Fibroblast of mammary gland (primary cell): Measurements from ENCODE around the gene ATP13A1.

Source experiments
- DNase-seq: peaks from one replicate; pipeline ENCODE4 v3.0.0-alpha.2; 2010; ENCODE audit warnings: low read depth
- H3K4me3 ChIP-seq: 2 replicates; pipeline ENCODE4 v1.5.1; 2011; ENCODE audit warnings: low read depth, mild to moderate bottlenecking, low read length, moderate library complexity; ENCODE audit not compliant: control insufficient read depth
- TF ChIP-seq, protein P1 (sequence below): conservative IDR thresholded peaks from 2 replicates; pipeline ENCODE4 v1.5.1; 2011; ENCODE audit warnings: low read depth, low read length, inconsistent platforms; ENCODE audit not compliant: control insufficient read depth, insufficient read depth

The ATP13A1 gene

DNA sequence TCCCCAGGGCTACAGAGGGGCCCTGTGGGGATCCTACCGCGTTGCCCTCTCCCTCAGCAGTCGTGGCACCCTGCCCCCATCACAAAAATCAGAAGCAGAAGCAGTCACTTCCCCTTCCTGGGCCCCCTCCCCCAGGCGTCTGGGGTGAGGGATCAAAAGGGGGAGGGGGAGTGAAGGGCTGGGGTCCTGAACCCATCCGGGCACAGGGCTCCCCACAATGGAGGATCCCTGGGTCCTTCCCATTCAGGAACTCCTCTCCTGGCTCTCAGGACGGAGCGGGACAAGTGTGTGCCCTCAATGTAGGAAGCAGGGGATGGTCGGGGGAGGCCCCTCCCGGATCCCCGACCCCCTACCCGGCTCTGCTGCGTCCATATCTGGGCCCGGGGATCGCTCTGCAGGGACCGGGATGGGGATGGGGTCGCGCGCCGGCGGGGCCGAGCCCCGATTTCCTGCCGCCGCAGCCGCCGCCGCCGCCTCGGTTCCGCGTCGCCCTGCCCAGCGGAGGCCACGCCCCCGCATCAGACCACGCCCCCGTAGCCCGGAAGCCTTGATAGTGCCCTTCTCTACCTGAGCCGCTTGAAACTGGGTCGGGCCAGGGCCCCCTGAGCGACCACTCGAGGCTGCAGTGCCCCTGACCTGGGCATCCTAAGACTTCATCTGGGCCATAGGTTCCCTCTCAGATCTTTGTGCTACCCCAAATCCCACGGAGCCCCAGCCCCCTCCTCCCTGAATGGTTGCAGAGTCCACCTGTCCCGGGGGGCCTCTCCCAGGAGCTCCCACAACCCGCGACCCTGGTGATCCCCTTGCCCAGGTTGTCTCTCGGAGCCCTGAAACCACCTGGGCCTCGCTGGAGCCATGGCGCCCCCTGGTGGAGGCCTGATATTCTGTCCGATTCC, 20.1 kb downstream of the ATP13A1 start, which contains the start of gene GMIP:
Gene GMIP (minus strand): TSS at position 500 of the 896 bp plus-strand sequence. CDS start 128 bp downstream, at position 372.
- peak; percentile 32 for DNase-seq
- TF ChIP-seq, protein P1, sequence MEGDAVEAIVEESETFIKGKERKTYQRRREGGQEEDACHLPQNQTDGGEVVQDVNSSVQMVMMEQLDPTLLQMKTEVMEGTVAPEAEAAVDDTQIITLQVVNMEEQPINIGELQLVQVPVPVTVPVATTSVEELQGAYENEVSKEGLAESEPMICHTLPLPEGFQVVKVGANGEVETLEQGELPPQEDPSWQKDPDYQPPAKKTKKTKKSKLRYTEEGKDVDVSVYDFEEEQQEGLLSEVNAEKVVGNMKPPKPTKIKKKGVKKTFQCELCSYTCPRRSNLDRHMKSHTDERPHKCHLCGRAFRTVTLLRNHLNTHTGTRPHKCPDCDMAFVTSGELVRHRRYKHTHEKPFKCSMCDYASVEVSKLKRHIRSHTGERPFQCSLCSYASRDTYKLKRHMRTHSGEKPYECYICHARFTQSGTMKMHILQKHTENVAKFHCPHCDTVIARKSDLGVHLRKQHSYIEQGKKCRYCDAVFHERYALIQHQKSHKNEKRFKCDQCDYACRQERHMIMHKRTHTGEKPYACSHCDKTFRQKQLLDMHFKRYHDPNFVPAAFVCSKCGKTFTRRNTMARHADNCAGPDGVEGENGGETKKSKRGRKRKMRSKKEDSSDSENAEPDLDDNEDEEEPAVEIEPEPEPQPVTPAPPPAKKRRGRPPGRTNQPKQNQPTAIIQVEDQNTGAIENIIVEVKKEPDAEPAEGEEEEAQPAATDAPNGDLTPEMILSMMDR: peak; percentile 79
- H3K4me3 ChIP-seq: peak within 1 kb of the TSS; percentile 78

DNA sequence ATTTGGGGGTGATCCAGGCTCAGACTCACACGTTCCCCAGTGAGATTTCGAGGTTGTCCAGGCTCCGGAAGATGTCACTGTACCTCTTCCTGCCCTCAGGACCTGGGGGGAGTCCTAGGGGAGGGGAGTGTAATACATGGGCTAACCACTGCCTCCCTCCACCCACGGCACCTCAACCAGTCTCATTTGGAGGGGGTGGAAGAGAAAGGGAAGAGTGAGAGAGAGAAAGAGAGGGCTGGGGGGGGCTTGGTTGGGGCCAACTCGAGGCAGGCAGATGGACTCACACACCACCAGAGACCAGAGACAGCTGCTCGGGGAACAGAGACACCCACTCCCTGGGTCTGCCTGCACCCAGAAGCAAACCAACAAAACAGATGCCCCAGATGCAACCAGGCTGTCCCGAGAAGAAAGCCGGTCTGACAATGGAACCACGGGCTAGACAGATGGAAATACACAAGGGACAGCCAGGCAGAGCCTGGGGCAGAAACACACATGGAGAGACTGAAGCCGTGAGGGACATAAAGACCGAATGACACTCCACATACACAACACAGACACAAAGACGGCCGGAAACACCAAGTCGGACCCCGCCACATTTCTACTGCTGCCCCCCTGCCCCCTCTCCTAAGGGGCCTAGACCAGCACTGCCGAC, 20.8 kb downstream of the ATP13A1 start:
- H3K4me3 ChIP-seq: peak overlapping the region; percentile 78
- no peak for DNase-seq
- TF ChIP-seq, protein P1: no peak

DNA sequence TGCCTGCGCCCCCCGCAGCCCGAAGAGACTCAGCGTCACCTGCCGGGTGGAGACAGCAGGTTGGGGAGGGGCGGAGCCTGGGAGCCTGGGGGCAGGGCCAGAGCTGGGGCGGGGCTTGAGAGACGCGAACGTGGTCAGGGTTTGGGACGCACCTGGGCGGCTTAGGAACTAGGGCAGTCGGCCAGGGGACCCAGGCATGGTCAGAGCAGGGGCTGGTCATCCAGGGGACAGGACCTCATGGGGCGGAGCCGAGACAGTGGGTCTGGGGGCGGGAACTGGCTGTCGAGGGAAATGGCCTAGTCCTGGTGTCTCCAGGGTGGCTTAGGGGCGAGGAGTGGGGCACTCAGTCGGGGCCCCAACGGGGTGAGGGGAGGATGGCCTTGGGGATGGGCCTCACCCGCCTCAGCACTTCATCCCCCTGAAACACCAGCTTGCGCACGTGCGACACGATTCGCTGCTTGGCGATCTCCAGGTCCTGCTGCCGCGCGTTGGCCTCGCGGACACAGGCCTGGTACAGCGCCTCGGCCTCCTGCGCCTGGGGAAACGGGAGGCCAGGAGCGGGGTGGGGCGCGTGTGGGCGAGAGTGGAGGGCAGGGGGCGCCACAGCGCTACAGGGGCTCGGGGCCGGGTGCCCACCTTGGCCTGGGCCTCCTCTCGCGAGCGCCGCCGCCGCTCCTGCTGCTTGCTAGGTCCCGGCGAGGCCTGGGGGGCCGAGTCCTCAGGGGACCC, 25.8 kb downstream of the ATP13A1 start:
- TF ChIP-seq, protein P1: no peak
- DNase-seq: no peak
- no peak overlapping the region for H3K4me3 ChIP-seq

DNA sequence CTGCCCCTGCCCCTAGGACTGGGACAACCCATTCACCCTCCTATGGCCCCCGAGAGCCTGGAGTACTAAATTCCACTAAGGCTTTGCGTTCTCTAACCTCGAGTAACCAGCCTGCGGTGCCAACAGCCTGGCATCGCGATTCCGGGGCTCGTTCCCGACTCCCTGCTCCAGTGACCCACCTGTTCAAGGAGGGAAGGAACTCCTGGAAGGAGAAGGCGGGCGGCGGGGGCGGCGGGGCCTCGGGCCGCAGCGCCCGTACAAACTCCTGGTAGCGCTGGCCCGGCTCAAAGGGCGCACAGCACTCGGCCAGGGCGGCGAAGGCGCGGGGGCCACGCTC, 26.3 kb downstream of the ATP13A1 start:
- no peak overlapping the region for H3K4me3 ChIP-seq
- TF ChIP-seq, protein P1: no peak
- no peak for DNase-seq

DNA sequence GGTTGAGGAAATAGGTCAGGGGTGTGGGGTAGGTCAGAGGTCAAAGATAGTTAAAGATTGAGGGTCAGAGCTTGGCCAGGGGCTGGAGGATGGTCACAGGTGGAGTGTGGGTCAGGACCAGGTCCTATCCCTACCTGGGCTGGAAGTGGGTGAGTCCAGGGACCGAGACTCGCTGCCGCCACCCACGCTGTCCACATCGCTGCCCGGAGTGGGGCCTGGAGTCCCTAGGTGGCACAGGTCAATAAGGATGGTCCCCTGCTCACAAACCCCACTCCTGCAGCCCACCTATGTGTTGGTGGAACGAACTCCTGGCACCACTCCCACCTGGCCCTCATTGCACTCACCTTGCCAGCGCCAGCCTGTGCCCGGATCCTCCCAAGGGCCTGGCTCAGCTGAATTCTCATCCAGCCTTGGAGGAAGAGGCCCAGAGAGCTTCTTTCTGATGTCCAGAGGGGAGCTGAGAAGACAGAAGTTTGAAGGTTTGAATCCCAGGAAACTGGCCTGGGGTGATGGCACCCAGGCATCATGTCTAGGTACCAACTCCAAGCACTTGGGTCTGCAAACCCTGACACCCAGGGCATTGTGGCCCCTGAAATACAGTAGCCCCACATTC, 26.8 kb downstream of the ATP13A1 start:
- TF ChIP-seq, protein P1: no peak
- DNase-seq: no peak
- no peak overlapping the region for H3K4me3 ChIP-seq

DNA sequence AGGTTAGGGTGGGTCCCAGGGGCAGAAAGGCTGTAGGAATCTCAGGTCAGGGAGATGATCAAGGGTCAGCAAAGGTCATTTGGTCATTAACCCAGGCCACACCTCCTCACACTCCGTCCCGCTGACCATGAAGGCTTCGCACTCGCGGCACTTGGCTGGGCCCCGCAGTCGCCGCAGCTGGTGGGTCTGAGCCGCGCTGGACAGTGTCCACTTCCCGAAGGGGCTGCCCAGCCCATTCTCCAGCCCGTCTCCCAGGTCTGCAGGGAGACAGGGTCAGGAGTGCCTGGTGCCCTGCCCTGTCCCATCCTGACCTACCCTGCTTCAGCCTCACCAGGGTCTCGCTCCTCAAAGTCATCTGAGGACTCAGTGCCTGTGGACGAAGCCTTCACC, 28.2 kb downstream of the ATP13A1 start:
- H3K4me3 ChIP-seq: no peak overlapping the region
- no peak for DNase-seq
- TF ChIP-seq, protein P1: no peak
